HepG2 (cell line): ENCODE data around the gene RPRD2. TPM values are rescaled to one million over a fixed set of nuclear protein-coding genes. Genes with fewer than 3 reads are reported as not detected.

ENCODE experiments used
- ASH2L ChIP-seq: fragments of 300-600, 200-600 bp; sonication (generic); IDR thresholded peaks from 2 replicates; pipeline ENCODE4 v1.7.0; 2017; ENCODE audit warnings: low read depth, mild to moderate bottlenecking, moderate library complexity, mixed read lengths, low read length; ENCODE audit not compliant: insufficient read length
- CCAR2 ChIP-seq: fragments of 200-400 bp; formaldehyde crosslinking; optimal IDR thresholded peaks from 2 replicates; pipeline ENCODE3; 2018; ENCODE audit warnings: low read depth, mild to moderate bottlenecking, low read length, moderate library complexity
- CENPT ChIP-seq: sonication (generic); formaldehyde crosslinking; IDR thresholded peaks from 2 replicates; pipeline ENCODE4 v1.8.0; 2022; ENCODE audit warnings: low read depth, mild to moderate bottlenecking, moderate library complexity, missing genetic modification reagents
- HMG20B ChIP-seq: conservative IDR thresholded peaks from 2 replicates; pipeline ENCODE4 v1.6.1; 2016; ENCODE audit warnings: missing genetic modification reagents, missing compliant biosample characterization
- JUNB ChIP-seq: sonication (generic); formaldehyde crosslinking; IDR thresholded peaks from 2 replicates; pipeline ENCODE4 v1.8.0; 2022; ENCODE audit warnings: missing genetic modification reagents, mild to moderate bottlenecking, borderline replicate concordance
- LCORL ChIP-seq, 2 experiments: fragments of 450-650 bp in 1 of 2; sonication (generic) in 1 of 2; formaldehyde crosslinking in 1 of 2; IDR thresholded peaks; 2 replicates each; pipeline versions ENCODE4 v1.5.0 to v1.6.1; 2017 to 2020; ENCODE audit warnings: antibody characterized with exemption in 1 of 2, missing genetic modification reagents in 1 of 2
- ONECUT2 ChIP-seq: sonication (generic); formaldehyde crosslinking; IDR thresholded peaks from 2 replicates; pipeline ENCODE4 v1.4.0; 2020; ENCODE audit warnings: missing genetic modification reagents
- PRDM15 ChIP-seq: sonication (generic); formaldehyde crosslinking; IDR thresholded peaks from 2 replicates; pipeline ENCODE4 v1.4.0; 2020; ENCODE audit warnings: missing genetic modification reagents
- SP5 ChIP-seq: IDR thresholded peaks from 2 replicates; pipeline ENCODE4 v1.6.1; 2016; ENCODE audit warnings: low read depth, borderline replicate concordance
- TEF ChIP-seq: sonication (generic); formaldehyde crosslinking; IDR thresholded peaks from 2 replicates; pipeline ENCODE4 v1.5.0; 2020; ENCODE audit warnings: missing genetic modification reagents
- ZBTB4 ChIP-seq: sonication (generic); formaldehyde crosslinking; IDR thresholded peaks from 2 replicates; pipeline ENCODE4 v1.4.0; 2020; ENCODE audit warnings: missing genetic modification reagents, mild to moderate bottlenecking, borderline replicate concordance
- ZNF564 ChIP-seq: sonication (generic); formaldehyde crosslinking; IDR thresholded peaks from 2 replicates; pipeline ENCODE4 v1.8.1; 2023; ENCODE audit warnings: mild to moderate bottlenecking, missing genetic modification reagents
- ZNF629 ChIP-seq: sonication (generic); formaldehyde crosslinking; conservative IDR thresholded peaks from 2 replicates; pipeline ENCODE4 v1.5.0; 2020; ENCODE audit warnings: missing genetic modification reagents
- ZNF646 ChIP-seq: sonication (generic); formaldehyde crosslinking; IDR thresholded peaks from 2 replicates; pipeline ENCODE4 v1.9.0; 2021; ENCODE audit warnings: mild to moderate bottlenecking, missing genetic modification reagents
- polyA plus RNA-seq, 8 experiments: library from polyadenylated mRNA; depleted of rRNA in 3 of 8; stranded (reverse) in 7 of 8; unstranded in 1 of 8; fragments of >200 nt; fragmentation: Illumina TruSeq in 4 of 8; extraction: Trizol in 4 of 8; gene quantifications; 2 replicates each; pipeline versions ENCODE4 v1.2.1 to v1.2.3, GENCODE V29; 2011 to 2016; ENCODE audit warnings: low read depth in 4 of 8, missing spikeins in 1 of 8, mixed read lengths in 1 of 8; ENCODE audit not compliant: insufficient read depth in 1 of 8
- total RNA-seq, 5 experiments: library from RNA; depleted of rRNA; stranded (reverse); fragments of >200 nt; fragmentation: Illumina TruSeq; extraction: Trizol; gene quantifications; 2 replicates each; pipeline ENCODE4 v1.2.3, GENCODE V29; 2016; ENCODE audit warnings: low read depth in 1 of 5

RPRD2 gene
- total and polyA plus RNA-seq, 2 of the 13 experiments (the other 11 are each of a cell fraction or from before 2014, with no cell fraction given): 8.0 to 8.9 TPM

- no peak for TF ChIP-seq ZNF646
- TF ChIP-seq CENPT: no peak
- no peak for TF ChIP-seq JUNB (CRISPR knock-in tag)
- 0 out of 2 replicates have a peak, but pooled peaks have one; percentile 10 for TF ChIP-seq SP5 (CRISPR knock-in tag)
- TF ChIP-seq CCAR2: no peak
- no peak for TF ChIP-seq LCORL (IDR thresholded peaks at IDR 0.05)
- TF ChIP-seq LCORL (CRISPR knock-in tag; IDR thresholded peaks at IDR 0.05): no peak
- TF ChIP-seq ZBTB4 (CRISPR knock-in tag): no peak
- no peak; the same call in 1 of the 2 replicates for TF ChIP-seq ONECUT2 (CRISPR knock-in tag)
- peak; percentile 96 for TF ChIP-seq PRDM15 (CRISPR knock-in tag)
- no peak for TF ChIP-seq TEF (CRISPR knock-in tag)
- TF ChIP-seq ASH2L: peak; percentile 49
- no peak for TF ChIP-seq HMG20B (CRISPR knock-in tag)
- no peak for TF ChIP-seq ZNF629 (CRISPR knock-in tag)
- no peak for TF ChIP-seq ZNF564
These were observed at the start of gene RPRD2 (continued) for GRCh38 chr1:150363426-150364230.
